Measurements from ENCODE around the gene MTR. TPM values are rescaled to one million over a fixed set of nuclear protein-coding genes. Genes with fewer than 3 reads are reported as not detected.

The MTR gene
- 10 to 100 TPM; 44.2 to 47.6 TPM for total RNA-seq
- long read RNA-seq, donor 1, partial matches to known transcripts = 3 of 12 reads
- long read RNA-seq, donor 1, other reads (novel, unspliced or antisense) = 9 of 12 reads
- long read RNA-seq, donor 2, partial matches to known transcripts = 45 of 62 reads
- long read RNA-seq, donor 2, other reads (novel, unspliced or antisense) = 17 of 62 reads

- DNase-seq (ENCODE audit: low spot score) = peak; percentile 99
Observed at GRCh38 chr1:236795035-236795756, at the start of gene MTR. MTR (plus strand) TSS chr1:236795292; CDS start chr1:236795704, 412 bp downstream.

GRCh38 chr1:236746785-236747184 lies 48.3 kb upstream of the MTR start:
- intact Hi-C loops (cut with DNase I) = no loop called here

More at GRCh38 chr1:236795035-236795756, at the start of gene MTR:
- intact Hi-C loops (cut with DNase I) = loop anchor here (10.0 kb wide), 2 partner anchors 50 to 190 kb away; partner anchors contain the start of gene HEATR1 (in 1 of the 2)

GRCh38 chr1:236747311-236747985 lies 47.6 kb upstream of the MTR start:
- no peak for DNase-seq (ENCODE audit: low spot score)
- intact Hi-C loops (cut with DNase I) = no loop called here

More at GRCh38 chr1:236746785-236747184, 48.3 kb upstream of the MTR start:
- no peak for DNase-seq (ENCODE audit: low spot score)

GRCh38 chr1:236748268-236748870 lies 46.7 kb upstream of the MTR start:
- DNase-seq (ENCODE audit: low spot score) = no peak
- intact Hi-C loops (cut with DNase I) = no loop called here

GRCh38 chr1:236750928-236751327 lies 44.2 kb upstream of the MTR start:
- intact Hi-C loops (cut with DNase I) = no loop called here

GRCh38 chr1:236751385-236751784 lies 43.7 kb upstream of the MTR start:
- intact Hi-C loops (cut with DNase I) = no loop called here
- DNase-seq (ENCODE audit: low spot score) = no peak

More at GRCh38 chr1:236750928-236751327, 44.2 kb upstream of the MTR start:
- no peak for DNase-seq (ENCODE audit: low spot score)

- intact Hi-C loops (cut with DNase I) = no loop called here
- DNase-seq (ENCODE audit: low spot score) = no peak
Observed at GRCh38 chr1:236751935-236752334, 43.2 kb upstream of the MTR start.

- no peak for DNase-seq (ENCODE audit: low spot score)
- intact Hi-C loops (cut with DNase I) = no loop called here
Observed at GRCh38 chr1:236753516-236753915, 41.6 kb upstream of the MTR start.

DNA sequence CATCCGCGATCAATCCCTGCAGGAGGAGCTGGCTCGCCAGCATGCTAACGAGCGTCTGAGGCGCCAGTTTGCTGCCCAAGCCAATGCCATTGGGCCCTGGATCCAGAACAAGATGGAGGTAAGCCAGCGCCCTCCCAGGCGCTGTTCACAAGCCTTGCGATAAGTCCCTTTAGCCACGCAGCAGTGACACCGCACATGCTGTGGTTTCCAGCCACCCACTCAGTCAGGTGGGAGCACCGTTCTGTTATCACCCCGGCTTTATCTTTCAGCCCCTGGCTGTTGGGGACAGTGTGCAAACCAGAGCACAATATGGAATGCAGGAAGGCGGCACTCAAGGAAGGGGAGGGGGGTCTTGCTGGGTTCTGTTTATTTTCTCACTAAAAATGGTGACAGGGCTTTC lies 41.1 kb upstream of the MTR start:
- DNase-seq (ENCODE audit: low spot score) = no peak

GRCh38 chr1:236754525-236755210 lies 40.4 kb upstream of the MTR start:
- no peak for DNase-seq (ENCODE audit: low spot score)
- intact Hi-C loops (cut with DNase I) = no loop called here

More for the DNA sequence above, 41.1 kb upstream of the MTR start:
- intact Hi-C loops (cut with DNase I) = no loop called here

DNA sequence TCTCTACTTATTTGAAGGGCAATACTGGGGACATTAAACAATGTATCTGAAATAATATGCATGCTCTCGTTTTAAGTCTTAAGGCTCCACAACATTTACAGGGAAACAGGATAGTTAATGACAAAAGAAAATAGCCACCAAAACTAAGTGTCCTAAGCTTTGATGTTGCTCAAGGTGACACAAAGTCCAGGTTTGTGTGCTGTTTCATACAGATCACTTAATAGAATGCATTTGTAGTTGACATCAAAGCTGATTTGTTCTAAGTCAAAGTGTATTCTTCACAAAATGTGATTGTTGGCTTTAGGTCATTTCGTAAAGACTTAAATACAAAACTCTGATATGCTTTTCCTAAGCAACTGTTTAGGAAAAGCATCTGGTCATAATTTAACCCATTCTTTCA lies 37.5 kb upstream of the MTR start:
- no peak for DNase-seq (ENCODE audit: low spot score)
- intact Hi-C loops (cut with DNase I) = no loop called here

GRCh38 chr1:236759252-236759859 lies 35.7 kb upstream of the MTR start:
- DNase-seq (ENCODE audit: low spot score) = no peak
- intact Hi-C loops (cut with DNase I) = no loop called here

- no peak for DNase-seq (ENCODE audit: low spot score)
- intact Hi-C loops (cut with DNase I) = no loop called here
Observed at GRCh38 chr1:236760480-236760879, 34.6 kb upstream of the MTR start.

DNA sequence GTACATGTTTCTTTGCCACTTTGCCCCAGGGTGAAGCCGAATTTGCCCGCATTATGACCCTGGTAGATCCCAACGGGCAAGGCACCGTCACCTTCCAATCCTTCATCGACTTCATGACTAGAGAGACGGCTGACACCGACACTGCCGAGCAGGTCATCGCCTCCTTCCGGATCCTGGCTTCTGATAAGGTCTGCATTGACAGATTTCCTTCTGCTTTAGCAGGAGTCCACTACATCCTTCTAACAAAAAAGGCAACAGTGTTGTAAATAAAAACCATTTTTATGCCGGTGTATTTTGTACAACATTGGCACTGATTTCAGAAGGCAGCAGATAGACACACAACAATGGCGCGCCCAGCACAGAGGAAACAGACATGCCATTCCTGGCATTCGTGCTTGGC lies 34.1 kb upstream of the MTR start:
- no peak for DNase-seq (ENCODE audit: low spot score)
- intact Hi-C loops (cut with DNase I) = no loop called here

DNA sequence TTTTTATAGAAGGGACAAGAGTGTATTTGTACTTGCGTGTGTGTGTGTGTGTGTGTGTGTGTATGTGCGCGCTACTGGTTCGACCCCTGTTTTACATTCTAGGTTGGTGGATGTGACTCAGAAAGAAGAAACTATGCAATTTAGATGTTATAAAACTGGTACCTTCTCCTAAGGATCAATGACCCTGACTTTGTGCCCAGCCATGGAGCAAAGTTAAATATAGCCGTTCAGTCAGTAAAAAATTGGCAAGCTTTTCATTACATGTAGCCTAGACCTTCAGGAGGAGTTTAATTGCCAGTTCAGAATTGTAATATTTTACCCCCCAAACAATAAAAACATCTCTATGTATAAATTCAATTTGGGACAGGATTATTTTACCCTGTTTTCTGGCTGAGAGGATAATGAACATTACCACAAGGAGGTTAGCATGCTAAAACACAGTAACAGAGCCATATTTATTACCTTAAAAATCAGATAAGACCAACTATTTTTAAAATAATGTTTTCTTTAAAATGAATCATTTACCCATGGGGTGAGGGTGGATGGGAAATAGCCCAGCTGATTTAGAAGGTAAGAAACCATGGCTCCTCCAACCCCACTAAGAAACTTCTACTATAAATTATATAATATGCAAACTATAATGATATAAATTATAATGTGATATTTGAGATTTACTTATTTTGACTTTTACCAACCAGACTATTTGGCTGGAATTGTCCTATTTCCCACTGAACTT lies 33.5 kb upstream of the MTR start:
- intact Hi-C loops (cut with DNase I) = no loop called here
- no peak for DNase-seq (ENCODE audit: low spot score)

DNA sequence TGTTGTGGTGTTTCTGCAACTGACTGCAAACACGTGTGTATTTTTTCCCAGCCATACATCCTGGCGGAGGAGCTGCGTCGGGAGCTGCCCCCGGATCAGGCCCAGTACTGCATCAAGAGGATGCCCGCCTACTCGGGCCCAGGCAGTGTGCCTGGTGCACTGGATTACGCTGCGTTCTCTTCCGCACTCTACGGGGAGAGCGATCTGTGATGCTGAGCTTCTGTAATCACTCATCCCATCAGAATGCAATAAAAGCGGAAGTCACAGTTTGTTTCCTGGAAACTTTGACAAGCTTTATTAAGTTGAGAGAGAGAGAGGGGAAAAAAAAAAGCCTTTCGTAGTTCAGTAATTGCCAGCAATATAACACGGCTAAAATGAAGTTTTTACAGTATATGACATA lies 32.7 kb upstream of the MTR start:
- intact Hi-C loops (cut with DNase I) = no loop called here
- DNase-seq (ENCODE audit: low spot score) = no peak

DNA sequence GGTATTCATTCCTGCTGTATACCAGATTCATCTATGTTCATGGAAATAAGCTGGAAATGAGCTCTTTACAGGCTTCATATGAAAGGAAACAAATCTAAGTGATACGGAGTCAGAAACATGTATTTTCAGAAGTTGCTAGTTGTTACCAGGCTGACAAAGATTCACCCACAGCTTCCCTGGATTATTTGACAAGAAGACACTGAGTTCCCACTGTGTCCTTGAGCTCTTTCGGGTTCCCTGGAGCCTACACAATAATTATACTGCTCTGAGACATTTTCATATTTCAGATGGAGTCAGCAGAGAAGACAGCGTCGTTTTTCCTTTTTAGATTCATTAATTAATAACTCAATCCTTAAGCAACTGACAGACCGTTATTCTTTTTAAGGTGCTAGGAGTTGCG lies 29.3 kb upstream of the MTR start:
- intact Hi-C loops (cut with DNase I) = no loop called here
- DNase-seq (ENCODE audit: low spot score) = no peak

- intact Hi-C loops (cut with DNase I) = no loop called here
- DNase-seq (ENCODE audit: low spot score) = no peak
Observed at GRCh38 chr1:236766506-236766905, 28.6 kb upstream of the MTR start.
